ENCODE results near the gene PACS1. TPM values are rescaled to one million over a fixed set of nuclear protein-coding genes. Genes with fewer than 3 reads are reported as not detected.
"Not testable (repeated sequence)": the region's sequence is repeated elsewhere in the genome, so short reads cannot be mapped to it uniquely, and the experiment has no call there.

PACS1 gene
- total RNA-seq, 6 experiments from 2014 or later = 82.8 to 114 (median 91.8) TPM

DNA sequence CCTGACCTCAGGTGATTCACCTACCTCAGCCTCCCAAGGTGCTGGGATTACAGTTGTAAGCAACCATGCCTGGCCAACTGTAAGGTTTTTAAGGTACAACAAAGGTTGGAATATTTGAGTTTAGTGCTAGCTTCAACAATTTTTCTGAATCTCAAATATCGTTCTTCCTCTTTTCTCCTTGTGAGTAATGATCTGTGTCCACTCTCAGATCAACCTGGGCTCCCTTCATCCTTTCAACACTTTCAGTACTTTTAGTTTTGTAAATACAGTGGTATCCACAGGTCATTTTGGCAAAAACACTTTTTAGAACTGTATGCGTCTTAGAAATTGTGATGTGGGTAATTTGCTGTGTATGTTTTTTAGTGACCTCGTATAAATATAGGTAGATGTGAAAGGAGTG is 7.9 kb downstream of the PACS1 start:
- Mint-ChIP-seq H3K9me3 (no peaks in the 10 kb centered on the region), H3K4me1 (ENCODE audit: low read depth) (peaks cover 68% of the 10 kb centered on the region), H3K36me3 (ENCODE audit: low read depth) (peaks cover 46% of the 10 kb centered on the region), H3K27me3 (ENCODE audit: insufficient read depth) (no peaks in the 10 kb centered on the region), H3K4me3 (no peak overlapping the region; the same call in 1 of the 2 replicates), H3K27ac (no peak overlapping the region; the same call in 1 of the 2 replicates)
- DNase-seq = no peak
- TF ChIP-seq CTCF (IDR thresholded peaks at IDR 0.05) = no peak

GRCh38 chr11:66078949-66079348 is 8.9 kb downstream of the PACS1 start:
- H3K4me3 Mint-ChIP-seq; H3K27ac Mint-ChIP-seq; H3K27me3 Mint-ChIP-seq (ENCODE audit: insufficient read depth); DNase-seq; H3K9me3 Mint-ChIP-seq: not testable (repeated sequence)
- Mint-ChIP-seq H3K36me3 (ENCODE audit: low read depth) (peaks cover 42% of the 10 kb centered on the region), H3K4me1 (ENCODE audit: low read depth) (peaks cover 74% of the 10 kb centered on the region)

DNA sequence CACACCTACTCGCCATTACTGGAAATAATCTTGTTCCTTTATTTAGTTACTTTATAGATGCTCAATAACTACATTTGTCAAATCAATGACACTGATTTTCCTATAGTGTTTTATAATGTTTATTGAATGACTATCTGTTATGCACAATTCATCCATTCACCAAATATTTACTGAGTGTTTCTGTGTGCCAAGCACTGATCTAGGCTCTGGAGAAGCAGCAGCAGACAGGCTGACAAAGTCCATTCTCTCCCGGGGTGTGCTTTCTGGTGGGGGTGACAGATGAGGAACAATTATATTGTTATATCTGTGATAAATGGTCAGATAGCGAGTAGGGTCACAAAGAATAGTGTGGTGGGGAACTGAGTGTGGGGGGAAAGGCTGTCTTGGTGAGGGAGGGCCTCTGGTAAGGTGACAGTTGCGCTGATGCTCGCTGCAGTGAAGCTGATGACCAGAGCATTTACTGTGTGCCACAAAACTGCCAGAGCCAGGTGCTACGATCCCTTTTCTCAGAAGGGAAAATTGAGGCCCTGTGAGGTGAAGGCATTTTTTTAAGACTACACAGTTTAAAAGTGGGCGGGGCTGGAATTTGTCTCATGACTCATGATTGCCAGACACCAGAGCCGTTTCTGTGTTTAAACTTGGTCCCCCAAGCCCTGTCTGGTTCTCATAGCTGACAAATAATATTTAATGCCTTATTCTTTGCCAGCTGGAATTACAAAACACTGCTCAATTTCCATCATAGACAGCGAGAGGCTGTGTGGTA is 10.2 kb downstream of the PACS1 start:
- peak overlapping the region; percentile 54 for H3K4me3 Mint-ChIP-seq
- H3K9me3 Mint-ChIP-seq = no peaks in the 10 kb centered on the region
- no peak for TF ChIP-seq CTCF (IDR thresholded peaks at IDR 0.05)
- peak; percentile 74 for DNase-seq
- H3K27ac Mint-ChIP-seq = peak overlapping the region; percentile 76
- H3K27me3 Mint-ChIP-seq (ENCODE audit: insufficient read depth) = no peaks in the 10 kb centered on the region
- peaks cover 38% of the 10 kb centered on the region for H3K36me3 Mint-ChIP-seq (ENCODE audit: low read depth)
- H3K4me1 Mint-ChIP-seq (ENCODE audit: low read depth) = peaks cover 87% of the 10 kb centered on the region

- Mint-ChIP-seq H3K27me3 (ENCODE audit: insufficient read depth) (no peaks in the 10 kb centered on the region), H3K4me1 (ENCODE audit: low read depth) (peaks cover 88% of the 10 kb centered on the region), H3K27ac (peak overlapping the region; percentile 76), H3K9me3 (no peaks in the 10 kb centered on the region), H3K36me3 (ENCODE audit: low read depth) (peaks cover 31% of the 10 kb centered on the region), H3K4me3 (peak overlapping the region; percentile 27; the same call in 1 of the 2 replicates)
- DNase-seq = no peak
- TF ChIP-seq CTCF (IDR thresholded peaks at IDR 0.05) = no peak
These were observed 11.4 kb downstream of the PACS1 start for GRCh38 chr11:66081505-66081904.

DNA sequence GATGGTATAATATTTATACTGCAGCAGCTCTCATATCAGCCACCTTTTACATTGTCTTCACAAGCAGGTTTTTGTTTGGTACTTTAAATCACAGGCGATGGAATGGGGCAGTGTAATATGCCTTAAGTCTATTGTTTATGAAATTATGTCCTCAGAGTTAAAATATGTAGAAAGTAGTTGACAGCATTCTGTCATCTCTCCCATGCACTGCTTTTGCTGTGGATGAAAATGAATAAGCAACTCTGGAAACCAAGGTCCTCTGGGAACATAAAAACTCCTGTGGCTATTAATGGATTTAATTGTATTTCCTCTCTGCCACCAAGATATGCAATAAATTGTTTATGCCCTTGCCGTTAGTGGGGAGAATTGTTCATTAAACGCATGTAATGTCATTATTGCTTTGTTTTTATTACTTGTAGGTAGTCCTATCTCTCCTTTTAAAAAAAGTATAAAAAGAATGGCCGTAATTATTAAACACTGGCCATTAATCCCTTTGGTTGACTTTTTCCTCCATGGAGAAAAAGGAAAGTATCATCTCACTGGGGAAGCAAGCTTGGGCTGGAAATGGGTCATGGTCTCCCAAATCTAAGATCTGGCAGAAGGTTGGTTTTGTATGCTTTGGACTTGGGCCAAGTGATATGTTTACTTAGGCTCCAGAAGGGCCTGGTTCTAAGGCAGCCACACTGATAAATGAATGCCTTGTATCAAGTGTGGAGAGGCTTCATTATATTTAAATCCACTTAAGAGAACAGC is 13.1 kb downstream of the PACS1 start:
- no peak for TF ChIP-seq CTCF (IDR thresholded peaks at IDR 0.05)
- H3K4me1 Mint-ChIP-seq (ENCODE audit: low read depth) = peaks cover 72% of the 10 kb centered on the region
- H3K27ac Mint-ChIP-seq = peak overlapping the region; percentile 13; the same call in 1 of the 2 replicates
- H3K4me3 Mint-ChIP-seq = no peak overlapping the region
- DNase-seq = no peak
- H3K27me3 Mint-ChIP-seq (ENCODE audit: insufficient read depth) = no peaks in the 10 kb centered on the region; the same call in 1 of the 2 replicates
- peaks cover 23% of the 10 kb centered on the region for H3K36me3 Mint-ChIP-seq (ENCODE audit: low read depth)
- no peaks in the 10 kb centered on the region for H3K9me3 Mint-ChIP-seq

- no peaks in the 10 kb centered on the region; the same call in 1 of the 2 replicates for H3K27me3 Mint-ChIP-seq (ENCODE audit: insufficient read depth)
- no peaks in the 10 kb centered on the region for H3K9me3 Mint-ChIP-seq
- no peak overlapping the region for H3K4me3 Mint-ChIP-seq
- peaks cover 17% of the 10 kb centered on the region for H3K36me3 Mint-ChIP-seq (ENCODE audit: low read depth)
- DNase-seq = no peak
- no peak for TF ChIP-seq CTCF (IDR thresholded peaks at IDR 0.05)
- H3K4me1 Mint-ChIP-seq (ENCODE audit: low read depth) = peaks cover 66% of the 10 kb centered on the region
- H3K27ac Mint-ChIP-seq = peak overlapping the region; percentile 29
These were observed 13.7 kb downstream of the PACS1 start for GRCh38 chr11:66083767-66084166.

Data from HFFc6 (cell line).